Neutrophil (primary cell): ENCODE measurements around the gene RAP1B.
A peak's percentile ranks its signal among the peaks of the same experiment; 100 is the strongest.
"Not testable (repeated sequence)": the region's sequence is repeated elsewhere in the genome, so short reads cannot be mapped to it uniquely, and the experiment has no call there.

Experiments
- H3K27ac ChIP-seq: fragments of 200-600 bp; sonication (generic); 2 replicates; pipeline ENCODE4 v1.5.1; 2016; ENCODE audit warnings: mild to moderate bottlenecking, moderate library complexity
- H3K27me3 ChIP-seq: fragments of 200-600 bp; sonication (generic); 2 replicates; pipeline ENCODE4 v1.6.0; 2016; ENCODE audit warnings: mild to moderate bottlenecking
- H3K36me3 ChIP-seq: fragments of 200-600 bp; sonication (generic); 2 replicates; pipeline ENCODE4 v1.5.1; 2017
- H3K4me1 ChIP-seq, 2 experiments: fragments of 200-600 bp in 1 of 2; sonication (generic) in 1 of 2; 1 replicate in 1 of 2; 2 replicates in 1 of 2; pipeline versions ENCODE4 v1.5.1 to v1.6.1; 2013 to 2016; ENCODE audit warnings: low read depth in 1 of 2, low read length in 1 of 2, mild to moderate bottlenecking in 1 of 2, moderate library complexity in 1 of 2; ENCODE audit not compliant: control insufficient read depth in 1 of 2, insufficient read depth in 1 of 2
- H3K4me3 ChIP-seq, 2 experiments: fragments of 200-600 bp in 1 of 2; sonication (generic) in 1 of 2; 1 replicate in 1 of 2; 2 replicates in 1 of 2; pipeline ENCODE4 v1.5.1; 2013 to 2016; ENCODE audit warnings: low read depth in 1 of 2, low read length in 1 of 2, mild to moderate bottlenecking in 1 of 2, moderate library complexity in 1 of 2
- H3K9me3 ChIP-seq: fragments of 200-600 bp; sonication (generic); 2 replicates; pipeline ENCODE4 v1.5.1; 2016
- TF ChIP-seq, protein P1 (sequence below): fragments of 200-600 bp; sonication (generic); IDR thresholded peaks from 2 replicates; pipeline ENCODE4 v1.5.1; 2016; ENCODE audit warnings: antibody characterized with exemption

RAP1B gene

DNA sequence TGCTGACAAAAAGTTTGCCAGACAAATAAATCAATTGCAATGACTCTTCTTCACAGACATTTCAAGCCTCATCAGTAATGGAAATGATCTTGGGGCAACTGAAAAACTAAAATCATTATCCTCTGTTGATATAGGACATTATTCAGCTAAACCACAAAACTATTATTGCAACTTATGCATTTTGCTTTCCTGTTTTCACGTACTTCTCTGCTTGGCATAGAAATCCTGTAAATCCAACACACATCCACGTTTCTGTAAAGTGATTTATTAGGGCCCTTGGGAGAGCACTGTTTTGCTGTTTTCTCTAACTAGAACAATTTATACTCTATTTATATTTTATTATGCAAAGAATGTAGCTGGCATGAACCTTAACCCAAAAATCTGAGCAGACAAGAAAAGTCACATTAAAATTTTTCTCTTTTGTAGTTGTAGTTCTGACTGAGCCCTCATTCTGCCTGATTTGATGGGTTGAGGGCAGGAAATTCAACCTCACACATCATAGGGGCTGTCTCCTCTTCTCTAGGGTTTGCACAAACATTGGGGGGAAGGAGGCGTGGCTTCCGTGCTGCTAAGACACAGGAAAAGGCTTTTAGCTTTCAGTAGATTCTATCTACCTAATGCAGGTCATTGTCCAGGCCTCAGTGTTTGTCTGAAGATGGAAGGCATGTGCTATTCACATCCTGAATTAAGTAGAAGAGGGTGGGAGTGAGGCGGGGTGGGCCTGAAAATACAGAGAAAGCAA, 64.6 kb downstream of the RAP1B start:
- TF ChIP-seq, protein P1, sequence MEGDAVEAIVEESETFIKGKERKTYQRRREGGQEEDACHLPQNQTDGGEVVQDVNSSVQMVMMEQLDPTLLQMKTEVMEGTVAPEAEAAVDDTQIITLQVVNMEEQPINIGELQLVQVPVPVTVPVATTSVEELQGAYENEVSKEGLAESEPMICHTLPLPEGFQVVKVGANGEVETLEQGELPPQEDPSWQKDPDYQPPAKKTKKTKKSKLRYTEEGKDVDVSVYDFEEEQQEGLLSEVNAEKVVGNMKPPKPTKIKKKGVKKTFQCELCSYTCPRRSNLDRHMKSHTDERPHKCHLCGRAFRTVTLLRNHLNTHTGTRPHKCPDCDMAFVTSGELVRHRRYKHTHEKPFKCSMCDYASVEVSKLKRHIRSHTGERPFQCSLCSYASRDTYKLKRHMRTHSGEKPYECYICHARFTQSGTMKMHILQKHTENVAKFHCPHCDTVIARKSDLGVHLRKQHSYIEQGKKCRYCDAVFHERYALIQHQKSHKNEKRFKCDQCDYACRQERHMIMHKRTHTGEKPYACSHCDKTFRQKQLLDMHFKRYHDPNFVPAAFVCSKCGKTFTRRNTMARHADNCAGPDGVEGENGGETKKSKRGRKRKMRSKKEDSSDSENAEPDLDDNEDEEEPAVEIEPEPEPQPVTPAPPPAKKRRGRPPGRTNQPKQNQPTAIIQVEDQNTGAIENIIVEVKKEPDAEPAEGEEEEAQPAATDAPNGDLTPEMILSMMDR = no peak
- Histone ChIP-seq H3K9me3 (no peaks in the 10 kb centered on the region), H3K36me3 (no peaks in the 10 kb centered on the region), H3K4me3 (no peak overlapping the region), H3K27ac (no peak overlapping the region), H3K27me3 (no peaks in the 10 kb centered on the region), H3K4me1 (no peaks in the 10 kb centered on the region)

DNA sequence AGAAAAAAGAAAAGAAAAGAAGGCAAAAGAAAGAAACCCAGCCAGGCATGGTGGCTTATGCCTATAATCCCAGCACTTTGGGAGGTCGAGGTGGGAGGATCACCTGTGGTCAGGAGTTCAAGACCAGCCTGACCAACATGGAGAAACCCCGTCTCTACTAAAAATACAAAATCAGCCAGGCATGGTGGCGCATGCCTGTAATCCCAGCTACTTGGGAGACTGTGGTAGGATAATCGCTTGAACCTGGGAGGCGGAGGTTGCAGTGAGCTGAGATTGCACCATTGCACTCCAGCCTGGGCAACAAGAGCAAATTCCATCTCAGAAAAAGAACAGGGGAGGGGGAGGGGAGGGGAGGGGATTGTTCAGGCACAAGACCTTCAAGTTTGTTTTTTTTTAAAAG, 66.2 kb downstream of the RAP1B start:
- not testable (repeated sequence) for H3K27ac ChIP-seq, H3K36me3 ChIP-seq, H3K4me3 ChIP-seq, H3K4me1 ChIP-seq, H3K27me3 ChIP-seq, H3K9me3 ChIP-seq

DNA sequence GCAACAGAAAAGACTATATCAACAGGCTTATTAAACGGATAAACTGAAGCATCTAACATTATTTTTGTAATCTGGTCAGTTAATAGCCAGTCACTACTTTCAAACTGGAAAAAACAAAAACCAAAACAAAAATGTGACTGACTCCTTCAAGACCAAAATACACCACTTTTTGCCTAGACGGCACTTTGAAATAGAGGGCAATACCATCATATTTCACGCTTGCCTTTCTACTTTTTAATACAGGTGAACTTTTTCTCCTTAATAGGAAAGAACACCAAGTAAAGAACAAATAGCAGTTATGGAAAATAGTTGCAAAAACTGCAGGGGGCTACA, 75.5 kb downstream of the RAP1B start:
- Histone ChIP-seq H3K36me3 (peaks cover 4% of the 10 kb centered on the region), H3K9me3 (no peaks in the 10 kb centered on the region), H3K27me3 (no peaks in the 10 kb centered on the region), H3K4me1 (peaks cover 14 to 18% of the 10 kb centered on the region in 2 experiments), H3K4me3 (peak overlapping the region; percentile 82 to 99), H3K27ac (peak overlapping the region; percentile 69)
- TF ChIP-seq, protein P1 = no peak

DNA sequence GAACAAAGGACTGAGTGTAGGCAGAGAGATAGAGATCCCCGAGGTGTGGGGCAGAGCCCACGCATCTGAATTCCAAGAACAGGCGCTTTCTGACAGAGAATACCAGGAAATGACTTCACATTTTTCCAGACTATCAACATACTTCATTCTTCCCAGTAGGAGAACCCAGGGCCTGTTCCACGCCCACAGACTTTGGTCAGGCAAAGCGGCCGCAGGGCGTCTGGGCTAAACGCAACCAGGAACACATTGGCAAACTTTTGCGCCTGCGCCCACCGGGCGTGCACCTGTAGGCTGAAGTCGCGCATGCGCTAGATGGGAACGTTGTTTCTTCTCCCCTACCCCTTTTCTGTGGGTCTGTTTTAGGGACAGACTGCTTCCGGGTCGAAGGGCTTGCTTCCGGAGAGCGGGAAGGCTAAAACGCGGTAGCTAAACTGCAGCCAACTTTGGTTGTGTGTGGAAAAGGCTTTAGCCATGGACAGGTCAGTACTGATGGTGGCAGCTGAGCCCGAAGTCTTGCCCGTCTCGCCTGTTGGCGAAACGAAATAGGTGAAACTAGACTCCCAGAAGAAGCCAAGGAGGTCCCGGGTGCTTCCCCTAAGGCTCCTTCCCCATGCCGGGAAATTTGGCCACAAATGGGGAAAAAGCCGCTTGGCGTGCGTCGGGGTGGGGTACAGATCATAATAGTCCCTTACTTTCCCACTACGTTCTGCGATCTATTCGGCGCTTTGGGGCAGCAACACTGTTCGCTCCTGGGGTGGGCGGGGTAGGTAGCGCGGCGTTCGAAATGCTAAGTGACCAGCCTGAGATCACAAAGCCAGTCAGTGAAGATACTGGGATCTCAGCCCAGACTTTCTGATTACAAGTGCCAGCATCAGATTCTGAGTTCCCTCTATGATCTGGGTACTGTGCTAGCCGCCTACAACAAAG, 76.2 kb downstream of the RAP1B start, which contains the start of gene NUP107:
TSS of gene NUP107 (plus strand) at position 384 of the 927 bp plus-strand sequence. CDS start at position 472, 88 bp downstream.
- Histone ChIP-seq H3K4me1 (peaks cover 14 to 18% of the 10 kb centered on the region in 2 experiments), H3K27ac (peak within 1 kb of the TSS; percentile 69), H3K9me3 (no peaks in the 10 kb centered on the region), H3K27me3 (no peaks in the 10 kb centered on the region), H3K4me3 (peak within 1 kb of the TSS; percentile 82 to 99), H3K36me3 (peaks cover 5% of the 10 kb centered on the region)
- TF ChIP-seq, protein P1 = peak; percentile 40

DNA sequence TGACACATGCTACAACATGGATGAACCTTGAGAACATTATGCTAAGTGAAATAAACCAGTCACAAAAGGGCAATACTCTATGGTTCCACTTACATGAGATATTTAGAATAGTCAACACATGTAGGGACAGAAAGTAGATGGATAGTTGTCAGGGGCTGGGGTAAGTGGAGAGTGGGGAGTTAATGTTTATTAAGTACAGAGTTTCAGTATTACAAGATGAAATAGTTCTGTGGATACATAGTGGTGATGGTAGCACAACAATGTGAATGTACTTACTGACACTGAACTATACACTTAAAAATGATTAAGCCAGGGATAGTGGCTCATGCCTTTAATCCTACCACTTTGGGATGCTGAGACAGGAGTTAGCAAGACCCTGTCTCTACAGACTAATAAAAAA, 84.8 kb downstream of the RAP1B start:
- peaks cover 69% of the 10 kb centered on the region for H3K36me3 ChIP-seq
- no peaks in the 10 kb centered on the region for H3K9me3 ChIP-seq
- H3K4me3 ChIP-seq = no peak overlapping the region
- no peaks in the 10 kb centered on the region for H3K27me3 ChIP-seq
- TF ChIP-seq, protein P1 = no peak
- no peaks in the 10 kb centered on the region for H3K4me1 ChIP-seq
- H3K27ac ChIP-seq = no peak overlapping the region

DNA sequence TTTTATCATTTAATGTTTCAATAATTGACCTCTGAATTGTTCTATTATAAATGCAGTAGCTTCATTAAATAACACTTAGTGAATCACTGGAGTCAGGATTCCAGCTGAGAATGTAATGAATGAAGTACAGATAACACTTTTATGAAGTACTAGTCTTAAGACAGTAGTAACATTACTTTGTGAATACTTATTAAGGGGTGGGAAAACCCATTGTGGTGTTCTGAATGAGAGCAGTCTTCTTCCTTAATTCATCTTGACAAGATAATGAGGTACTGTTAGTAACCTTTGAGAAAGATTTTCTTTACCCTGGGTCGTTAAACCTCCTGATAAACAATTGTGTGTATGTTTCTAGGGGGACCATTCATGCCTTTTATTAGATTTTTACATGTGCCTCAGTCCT, 88.8 kb downstream of the RAP1B start:
- Histone ChIP-seq H3K9me3 (no peaks in the 10 kb centered on the region), H3K27ac (no peak overlapping the region), H3K36me3 (peaks cover 83% of the 10 kb centered on the region), H3K4me1 (no peaks in the 10 kb centered on the region), H3K4me3 (no peak overlapping the region), H3K27me3 (no peaks in the 10 kb centered on the region)
- TF ChIP-seq, protein P1 = no peak
